K562 (cell line): ENCODE measurements around the gene IKZF3. TPM values are rescaled to one million over a fixed set of nuclear protein-coding genes. Genes with fewer than 3 reads are reported as not detected.

Experiments used
- ATAC-seq: fragments of 200-7000 bp; cut with Tn5 transposase; 3 replicates; pipeline ENCODE4 v1.9.1; 2020; ENCODE audit warnings: moderate library complexity
- BruUV-seq: library from RNA; stranded (reverse); fragments of 400-500 nt; replicated peaks from 2 replicates; lab custom pipeline; 2021; lab: Mats Ljungman, UMichigan
- CTCF ChIA-PET: fragments of 300-600 bp; formaldehyde crosslinking; extraction: SDS; loops from one replicate; lab custom pipeline; 2021; ENCODE audit warnings: low intra/inter-chr PET ratio; lab: Yijun Ruan, JAX
- POLR2A ChIA-PET: fragments of 300-600, 350-650 bp; sonication (Branson Sonifier 250); formaldehyde crosslinking; extraction: SDS; loops from one replicate; lab custom pipeline; 2021; ENCODE audit warnings: antibody characterized with exemption, inconsistent platforms; lab: Yijun Ruan, JAX
- DNase-seq, 4 experiments: peaks; one replicate each; pipeline versions ENCODE4 v3.0.0 to v3.0.0-alpha.2; 2011 to 2018; ENCODE audit warnings: low spot score in 3 of 4, mixed read lengths in 3 of 4; ENCODE audit errors: extremely low read depth in 1 of 4
- FAIRE-seq: peaks from 2 replicates; lab custom pipeline; 2011; peaks lifted over from hg19 to GRCh38; lab: Jason Lieb, UNC
- H2AFZ ChIP-seq: 2 replicates; pipeline ENCODE4 v1.6.0; 2011; ENCODE audit warnings: low read depth, low read length, control low read depth, inconsistent platforms
- H3K27ac ChIP-seq: fragments of 200-600 bp; 3 replicates; pipeline ENCODE4 v1.8.0; 2011; ENCODE audit warnings: low read depth, mild to moderate bottlenecking, control low read depth, inconsistent platforms, low read length, moderate library complexity, mixed read lengths; ENCODE audit errors: extremely low read depth
- H3K27me3 ChIP-seq, 2 experiments: fragments of 300-600 bp in 1 of 2; 2 replicates in 1 of 2; 3 replicates in 1 of 2; pipeline versions ENCODE4 v1.6.0 to v1.8.0; 2011; ENCODE audit warnings: inconsistent platforms in 2 of 2, low read length in 2 of 2, mild to moderate bottlenecking in 1 of 2, mixed read lengths in 1 of 2, moderate library complexity in 1 of 2; ENCODE audit not compliant: control insufficient read depth in 2 of 2, insufficient read depth in 2 of 2
- H3K36me3 ChIP-seq: fragments of 300-600 bp; 3 replicates; pipeline ENCODE4 v1.8.0; 2011; ENCODE audit warnings: mild to moderate bottlenecking, low read length, inconsistent platforms; ENCODE audit not compliant: control insufficient read depth, insufficient read depth
- H3K4me1 ChIP-seq, 2 experiments: fragments of 200-600 bp in 1 of 2; replicated peaks in 1 of 2; 2 replicates in 1 of 2; 3 replicates in 1 of 2; pipeline versions ENCODE4 v1.5.1 to v1.8.0; 2011; ENCODE audit warnings: inconsistent platforms in 2 of 2, low read length in 2 of 2, mild to moderate bottlenecking in 1 of 2, mixed read lengths in 1 of 2, moderate library complexity in 1 of 2; ENCODE audit not compliant: control insufficient read depth in 2 of 2, insufficient read depth in 2 of 2
- H3K4me2 ChIP-seq: 2 replicates; pipeline ENCODE4 v1.6.1; 2011; ENCODE audit warnings: low read length, control low read depth, inconsistent platforms, mixed read lengths; ENCODE audit not compliant: insufficient read depth
- H3K4me3 ChIP-seq: fragments of 200-600 bp; sonication (generic), shearing (Covaris generic); 2 replicates; pipeline ENCODE4 v1.5.1; 2016; ENCODE audit warnings: control low read depth, inconsistent platforms
- H3K79me2 ChIP-seq: fragments of 200-600 bp; 3 replicates; pipeline ENCODE4 v1.8.0; 2011; ENCODE audit warnings: low read length, inconsistent platforms; ENCODE audit not compliant: control insufficient read depth, insufficient read depth
- H3K9ac ChIP-seq, 2 experiments: 2 replicates each; pipeline versions ENCODE4 v1.6.0 to v1.6.1; 2011; ENCODE audit warnings: low read depth in 2 of 2, low read length in 2 of 2, control low read depth in 1 of 2, inconsistent platforms in 1 of 2, mild to moderate bottlenecking in 1 of 2, mixed read lengths in 1 of 2; ENCODE audit not compliant: insufficient read depth in 1 of 2
- H3K9me1 ChIP-seq: one replicate; pipeline ENCODE4 v1.6.0; 2011; ENCODE audit warnings: inconsistent platforms, mild to moderate bottlenecking, low read length, moderate library complexity; ENCODE audit not compliant: control insufficient read depth, insufficient read depth
- H3K9me3 ChIP-seq: replicated peaks from 2 replicates; pipeline ENCODE4 v1.5.1; 2011; ENCODE audit warnings: low read depth, low read length, inconsistent platforms; ENCODE audit not compliant: control insufficient read depth, insufficient read depth
- H4K20me1 ChIP-seq: replicated peaks from 2 replicates; pipeline ENCODE4 v1.6.1; 2011; ENCODE audit warnings: low read length, inconsistent platforms, mixed read lengths; ENCODE audit not compliant: control insufficient read depth, insufficient read depth
- DACH1 ChIP-seq: fragments of 450-650 bp; IDR thresholded peaks from 2 replicates; pipeline ENCODE4 v1.6.1; 2018; ENCODE audit not compliant: partially characterized antibody
- PHF21A ChIP-seq: fragments of 450-650 bp; IDR thresholded peaks from 2 replicates; pipeline ENCODE4 v1.6.1; 2017; ENCODE audit warnings: low read depth, borderline replicate concordance
- RBM15 ChIP-seq: fragments of 200-400 bp; formaldehyde crosslinking; IDR thresholded peaks from 2 replicates; pipeline ENCODE4 v1.6.1; 2018; ENCODE audit warnings: mild to moderate bottlenecking, low read length, moderate library complexity; ENCODE audit not compliant: insufficient read depth
- SAFB ChIP-seq: fragments of 200-400 bp; formaldehyde crosslinking; IDR thresholded peaks from 2 replicates; pipeline ENCODE4 v1.6.1; 2017; ENCODE audit warnings: low read depth, low read length, borderline replicate concordance
- SNAPC5 ChIP-seq: fragments of 250-450 bp; sonication (Bioruptor Pico); IDR thresholded peaks from 2 replicates; pipeline ENCODE4 v1.8.0; 2021; ENCODE audit warnings: moderate library complexity, mild to moderate bottlenecking, inconsistent platforms
- ZBTB40 ChIP-seq, 2 experiments: fragments of 450-650 bp in 1 of 2; sonication (generic) in 1 of 2; formaldehyde crosslinking in 1 of 2; IDR thresholded peaks; 2 replicates each; pipeline versions ENCODE4 v1.7.1 to v1.9.0; 2016 to 2022; ENCODE audit warnings: inconsistent platforms in 1 of 2, mild to moderate bottlenecking in 1 of 2, missing genetic modification reagents in 1 of 2
- WGBS: fragments of 100-300 bp; shearing (Covaris generic); methylation state at CpG from one replicate; pipeline ENCODE4 v1.1.6; 2016; ENCODE audit warnings: low coverage, mixed read lengths; ENCODE audit not compliant: insufficient coverage; ENCODE audit errors: missing lambda C conversion rate; 5-methylcytosine and 5-hydroxymethylcytosine counted together
- in situ Hi-C: fragments of 300-500 bp; cut with MboI; formaldehyde crosslinking; loops from 4 replicates; pipeline ENCODE4 v1.15.0; 2018; ENCODE audit warnings: inconsistent platforms, mixed read lengths
- intact Hi-C: fragments of 100-400 bp; cut with micrococcal nuclease; formaldehyde crosslinking; loops from 2 replicates; pipeline ENCODE4 v1.14.2; 2022
- polyA plus RNA-seq, 8 experiments: library from polyadenylated mRNA; depleted of rRNA in 4 of 8; stranded (reverse) in 5 of 8; unstranded in 3 of 8; fragments of >200 nt; fragmentation: Nextera tagmentation in 2 of 8; fragmentation: Illumina TruSeq in 1 of 8; extraction: Ambion mirVana in 2 of 8; extraction: Trizol in 1 of 8; gene quantifications; 2 replicates each; pipeline versions ENCODE4 v1.2.1 to v1.2.3, GENCODE V29; 2011 to 2014; ENCODE audit warnings: inconsistent platforms in 1 of 8, missing spikeins in 1 of 8
- total RNA-seq, 7 experiments: library from RNA; depleted of rRNA in 6 of 7; stranded (reverse); fragments of >200 nt in 6 of 7; fragmentation: Illumina TruSeq in 2 of 7; extraction: Trizol in 2 of 7; gene quantifications; 2 replicates each; pipeline versions ENCODE4 v1.2.1 to v1.2.3, GENCODE V29; 2011 to 2021; ENCODE audit warnings: low replicate concordance in 1 of 7

IKZF3 gene
- total and polyA plus RNA-seq, 9 of the 15 experiments (the other 6 are each of a cell fraction or from before 2014, with no cell fraction given) = 0.06 to 1.6 (median 0.62) TPM

- no peak for TF ChIP-seq DACH1
- TF ChIP-seq RBM15 = no peak
- in situ Hi-C loops = no loop called here
- Histone ChIP-seq H3K79me2 (no peaks in the 10 kb centered on the region), H3K4me1 (no peaks in the 10 kb centered on the region), H3K27me3 (peaks cover 5 to 6% of the 10 kb centered on the region in 2 experiments; a peak in 3 of 5 replicates), H3K4me2 (no peak overlapping the region), H3K4me3 (no peak overlapping the region), H3K27ac (no peak overlapping the region), H3K9me1 (no peaks in the 10 kb centered on the region), H3K9me3 (peaks cover 2% of the 10 kb centered on the region), H2AFZ (no peak overlapping the region), H3K9ac (no peak overlapping the region), H4K20me1 (no peaks in the 10 kb centered on the region), H3K36me3 (no peaks in the 10 kb centered on the region)
- BruUV-seq = no TSS peak
- intact Hi-C loops = no loop called here
- ATAC-seq = no peak
- no peak for FAIRE-seq
- CTCF ChIA-PET = no interaction called here
- POLR2A ChIA-PET = interaction anchor here (0.6 kb wide), 1 partner anchor 13 kb away, joined by 3 read pairs; no protein-coding TSS in a partner anchor
- 18% methylated on average over 9 of the region's 9 CpGs for WGBS
- DNase-seq = no peak
Measured at GRCh38 chr17:39818358-39819000, 45.6 kb downstream of the IKZF3 start.

GRCh38 chr17:39816272-39816671, 47.8 kb downstream of the IKZF3 start:
- no peaks in the 10 kb centered on the region for H3K9me1 ChIP-seq
- H2AFZ ChIP-seq = no peak overlapping the region
- H3K27ac ChIP-seq = no peak overlapping the region
- H3K4me1 ChIP-seq = no peaks in the 10 kb centered on the region
- no peaks in the 10 kb centered on the region for H3K36me3 ChIP-seq
- intact Hi-C loops (no loop called here), in situ Hi-C loops (no loop called here)
- H4K20me1 ChIP-seq = no peaks in the 10 kb centered on the region
- H3K9ac ChIP-seq = no peak overlapping the region
- no peaks in the 10 kb centered on the region for H3K9me3 ChIP-seq
- no peaks in the 10 kb centered on the region for H3K79me2 ChIP-seq
- H3K27me3 ChIP-seq = peaks cover 12 to 13% of the 10 kb centered on the region in 2 experiments; a peak in 3 of 5 replicates
- DNase-seq (no peak), FAIRE-seq (no peak), ATAC-seq (no peak)
- no peak overlapping the region for H3K4me2 ChIP-seq
- CTCF ChIA-PET = no interaction called here
- no peak overlapping the region for H3K4me3 ChIP-seq
- BruUV-seq = no TSS peak
- POLR2A ChIA-PET = no interaction called here
- TF ChIP-seq SAFB (no peak), SNAPC5 (CRISPR knock-in tag) (no peak), ZBTB40 (IDR thresholded peaks at IDR 0.05) (peak; percentile 88), ZBTB40 (CRISPR knock-in tag; IDR thresholded peaks at IDR 0.05) (no peak), PHF21A (no peak)
